Testis (tissue), 3 donors: Measurements from ENCODE around the gene C19orf85. TPM values are rescaled to one million over a fixed set of nuclear protein-coding genes. Genes with fewer than 3 reads are reported as not detected.

Experiments used
- DNase-seq: peaks from one replicate; pipeline ENCODE4 v3.0.0-alpha.2; 2019
- H3K27ac ChIP-seq, 2 donors: fragments of 200-600 bp; sonication (generic); one replicate each; pipeline ENCODE4 v1.5.1; 2019
- H3K27me3 ChIP-seq: fragments of 200-600 bp; sonication (generic); one replicate; pipeline ENCODE4 v1.5.1; 2019
- H3K36me3 ChIP-seq: fragments of 200-600 bp; sonication (generic); one replicate; pipeline ENCODE4 v1.5.1; 2017; ENCODE audit warnings: low read depth; ENCODE audit errors: missing control alignments
- H3K4me1 ChIP-seq: fragments of 200-600 bp; sonication (generic); one replicate; pipeline ENCODE4 v1.5.1; 2019
- H3K4me3 ChIP-seq, 2 donors: fragments of 200-600 bp; sonication (generic); one replicate each; pipeline ENCODE4 v1.5.1; 2017 to 2019
- H3K9me3 ChIP-seq: fragments of 200-600 bp; sonication (generic); one replicate; pipeline ENCODE4 v1.5.1; 2017
- POLR2A ChIP-seq: fragments of 450-650 bp; IDR thresholded peaks from one replicate; pipeline ENCODE4 v1.6.1; 2017; ENCODE audit warnings: antibody characterized with exemption, mild to moderate bottlenecking, moderate library complexity
- WGBS, 2 donors: methylation state at CpG; one replicate each; pipeline ENCODE4 v1.1.5; 2018; 5-methylcytosine and 5-hydroxymethylcytosine counted together
- intact Hi-C: fragments of 100-400 bp; cut with DNase I; formaldehyde crosslinking; loops from one replicate; pipeline ENCODE4 v1.15.1; 2023; ENCODE audit warnings: low total_unique reads
- polyA plus RNA-seq: library from polyadenylated mRNA; stranded (reverse); fragments of 350-450 nt; fragmentation: Illumina TruSeq; extraction: RNeasy Lipid Tissue Mini Kit (QIAGEN cat#74804); gene quantifications from one replicate; pipeline ENCODE4 v1.2.3, GENCODE V29; 2014; ENCODE audit warnings: low read depth, low replicate concordance; ENCODE audit not compliant: insufficient read depth
- total RNA-seq, 2 donors: library from RNA; depleted of rRNA; stranded (reverse); fragments of >200 nt; gene quantifications; one replicate each; pipeline ENCODE4 v1.2.3, GENCODE V29; 2016
- TF ChIP-seq, protein P1 (sequence below), 3 experiments: fragments of 450-650 bp in 2 of 3; fragments of 200-600 bp in 1 of 3; sonication (generic) in 1 of 3; IDR thresholded peaks; one replicate each; pipeline ENCODE4 v1.5.1; 2016 to 2019; ENCODE audit warnings: antibody characterized with exemption in 3 of 3, mild to moderate bottlenecking in 2 of 3, moderate library complexity in 1 of 3

C19orf85 gene
- total and polyA plus RNA-seq, 3 donors from 2014 or later, result not detected

DNA sequence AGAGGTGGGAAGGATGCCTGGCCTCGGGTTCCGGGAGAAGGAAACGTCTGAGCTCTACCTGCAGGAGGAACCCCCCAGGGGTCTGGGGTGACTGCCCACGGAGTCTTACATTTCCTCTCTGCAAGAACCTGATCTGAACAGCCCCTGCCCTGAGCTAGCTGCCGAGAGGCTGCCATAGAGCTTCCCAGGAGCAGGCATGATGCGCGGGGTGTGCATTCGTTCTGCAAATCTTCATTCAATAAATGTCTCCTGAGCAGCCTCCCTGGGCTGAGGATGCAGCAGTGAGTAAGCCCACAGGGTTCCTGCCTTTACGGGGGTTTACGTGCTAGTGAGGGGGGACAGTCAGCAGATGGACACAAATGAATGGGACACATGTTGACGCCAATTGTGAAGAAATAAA, 19.9 kb downstream of the C19orf85 start:
- TF ChIP-seq, protein P1, sequence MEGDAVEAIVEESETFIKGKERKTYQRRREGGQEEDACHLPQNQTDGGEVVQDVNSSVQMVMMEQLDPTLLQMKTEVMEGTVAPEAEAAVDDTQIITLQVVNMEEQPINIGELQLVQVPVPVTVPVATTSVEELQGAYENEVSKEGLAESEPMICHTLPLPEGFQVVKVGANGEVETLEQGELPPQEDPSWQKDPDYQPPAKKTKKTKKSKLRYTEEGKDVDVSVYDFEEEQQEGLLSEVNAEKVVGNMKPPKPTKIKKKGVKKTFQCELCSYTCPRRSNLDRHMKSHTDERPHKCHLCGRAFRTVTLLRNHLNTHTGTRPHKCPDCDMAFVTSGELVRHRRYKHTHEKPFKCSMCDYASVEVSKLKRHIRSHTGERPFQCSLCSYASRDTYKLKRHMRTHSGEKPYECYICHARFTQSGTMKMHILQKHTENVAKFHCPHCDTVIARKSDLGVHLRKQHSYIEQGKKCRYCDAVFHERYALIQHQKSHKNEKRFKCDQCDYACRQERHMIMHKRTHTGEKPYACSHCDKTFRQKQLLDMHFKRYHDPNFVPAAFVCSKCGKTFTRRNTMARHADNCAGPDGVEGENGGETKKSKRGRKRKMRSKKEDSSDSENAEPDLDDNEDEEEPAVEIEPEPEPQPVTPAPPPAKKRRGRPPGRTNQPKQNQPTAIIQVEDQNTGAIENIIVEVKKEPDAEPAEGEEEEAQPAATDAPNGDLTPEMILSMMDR (IDR thresholded peaks at IDR 0.05), result no peak
- TF ChIP-seq POLR2A, result no peak
- intact Hi-C loops, result no loop called here
- H3K27me3 ChIP-seq, result no peaks in the 10 kb centered on the region

DNA sequence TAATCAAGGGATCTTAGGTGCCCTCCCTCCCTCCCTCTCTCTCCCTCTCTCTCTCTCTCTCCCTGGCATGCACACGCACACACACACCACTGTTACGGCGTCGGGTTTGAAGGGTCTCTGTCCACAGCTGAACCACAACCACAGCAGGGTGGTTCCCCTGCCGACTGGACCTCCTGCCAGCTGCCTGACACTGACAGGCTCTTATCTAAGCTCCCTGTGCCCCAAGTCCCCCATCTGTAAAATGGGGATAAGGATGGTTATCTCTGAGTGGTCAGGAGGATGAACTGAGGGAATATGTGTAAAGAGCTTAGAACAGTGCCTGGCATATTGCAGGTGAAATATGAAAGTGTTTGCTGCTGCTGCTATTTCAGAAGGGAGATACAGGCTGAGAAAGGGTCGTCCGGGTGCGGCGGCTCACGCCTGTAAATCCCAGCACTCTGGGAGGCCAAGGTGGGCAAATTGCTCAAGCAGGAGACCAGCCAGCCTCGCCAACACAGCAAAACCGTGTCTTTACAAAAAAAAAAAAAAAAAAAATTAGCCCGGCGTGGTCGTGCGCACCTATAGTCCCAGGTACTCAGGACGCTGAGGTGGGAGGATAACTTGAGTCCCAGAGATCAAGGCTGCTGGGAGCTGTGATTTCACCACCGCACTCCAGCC, 20.6 kb downstream of the C19orf85 start:
- intact Hi-C loops, result no loop called here
- H3K36me3 ChIP-seq, result no peaks in the 10 kb centered on the region
- H3K4me3 ChIP-seq, result no peak overlapping the region
- WGBS, 2 donors, result 20 to 22% methylated on average over 18 of the region's 18 CpGs
- no peaks in the 10 kb centered on the region for H3K9me3 ChIP-seq
- no peak for TF ChIP-seq POLR2A
- TF ChIP-seq, protein P1 (IDR thresholded peaks at IDR 0.05), result no peak
- H3K27me3 ChIP-seq, result no peaks in the 10 kb centered on the region
- DNase-seq, result no peak
- no peak overlapping the region for H3K27ac ChIP-seq
- no peaks in the 10 kb centered on the region for H3K4me1 ChIP-seq

More for the DNA sequence above, 19.9 kb downstream of the C19orf85 start:
- no peaks in the 10 kb centered on the region for H3K9me3 ChIP-seq
- no peak overlapping the region for H3K4me3 ChIP-seq
- WGBS, 2 donors, result 36 to 37% methylated on average over 11 of the region's 11 CpGs
- DNase-seq, result no peak
- no peaks in the 10 kb centered on the region for H3K4me1 ChIP-seq
- H3K36me3 ChIP-seq, result no peaks in the 10 kb centered on the region
- H3K27ac ChIP-seq, result no peak overlapping the region

DNA sequence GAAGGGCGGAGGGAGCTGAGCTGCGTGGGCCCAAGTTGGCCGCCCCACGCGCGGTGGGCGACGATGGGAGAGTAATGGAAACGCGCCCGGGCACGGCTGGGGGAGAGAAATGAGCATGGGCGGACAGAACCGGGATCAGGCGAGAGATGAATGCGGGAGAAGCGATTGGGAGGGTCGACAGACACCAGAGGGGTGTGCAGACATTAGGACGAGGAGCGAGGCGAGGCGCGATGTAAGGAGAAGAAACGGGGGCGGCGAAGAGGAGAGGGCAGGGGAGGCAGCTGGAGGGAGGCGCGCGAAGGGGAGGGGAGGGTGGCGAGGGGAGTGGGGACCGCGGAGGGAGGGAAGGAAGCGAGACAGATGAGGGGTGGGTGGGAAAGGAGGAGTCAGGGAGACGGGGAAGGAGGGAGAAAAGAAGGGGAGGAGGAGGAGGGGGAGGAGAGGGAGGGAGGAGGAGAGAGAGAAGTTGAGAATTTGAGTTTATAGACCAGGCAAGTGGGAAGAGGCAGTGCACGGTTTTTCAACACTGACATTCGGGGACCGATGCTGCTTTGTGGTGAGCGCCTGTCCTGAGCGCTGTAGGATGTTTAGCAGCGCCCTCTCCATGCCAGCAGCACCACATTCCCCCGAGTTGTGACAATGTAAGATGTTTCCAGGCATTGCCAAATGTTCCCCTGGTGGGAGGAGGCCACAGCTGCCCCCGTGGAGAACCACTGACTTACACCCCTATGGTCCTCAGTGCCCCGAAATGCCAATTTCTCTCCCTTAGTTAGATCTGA, 21.3 kb downstream of the C19orf85 start, which contains the start of gene SHISA7:
SHISA7 (minus strand) TSS at position 256 of the 779 bp plus-strand sequence. CDS start 437 bp downstream, outside the sequence.
- WGBS, 2 donors, result 1 to 2% methylated on average over 43 of the region's 43 CpGs
- no peaks in the 10 kb centered on the region for H3K4me1 ChIP-seq

DNA sequence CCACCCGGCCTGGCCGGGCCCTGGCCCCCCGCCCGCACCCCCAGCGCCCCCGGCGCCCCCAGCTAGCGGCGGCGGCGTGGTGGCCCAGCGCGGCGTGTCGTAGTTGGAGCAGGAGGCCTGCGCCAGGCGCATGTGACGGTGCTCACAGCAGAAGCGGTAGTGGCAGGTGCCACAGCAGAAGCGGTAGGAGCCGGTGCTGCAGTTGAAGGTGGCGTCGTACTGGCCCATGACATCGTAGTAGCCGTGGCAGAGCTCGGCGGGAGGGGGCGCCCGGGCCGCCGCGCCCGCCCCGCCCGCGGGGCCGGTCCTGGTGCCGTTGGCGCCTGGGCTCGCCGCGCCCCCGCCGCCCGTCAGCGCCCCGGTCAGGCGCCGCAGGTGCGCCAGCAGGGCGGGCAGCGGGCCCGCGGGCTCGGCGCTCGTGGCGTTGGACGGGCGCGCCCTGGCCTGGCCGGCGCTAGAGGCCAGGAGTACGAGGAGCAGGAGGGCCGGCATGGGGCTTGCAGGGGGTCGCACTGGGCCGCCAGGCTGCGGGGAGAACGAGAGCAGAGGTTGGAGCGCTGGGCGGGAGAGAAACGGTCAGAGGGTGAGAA, 22.1 kb downstream of the C19orf85 start:
- Histone ChIP-seq H3K36me3 (no peaks in the 10 kb centered on the region), H3K9me3 (no peaks in the 10 kb centered on the region), H3K27ac (no peak overlapping the region), H3K4me1 (no peaks in the 10 kb centered on the region), H3K4me3 (no peak overlapping the region), H3K27me3 (no peaks in the 10 kb centered on the region)
- 0 to 1% methylated on average over 2 to 58 of the region's 72 CpGs for WGBS, 2 donors
- intact Hi-C loops, result no loop called here
- DNase-seq, result no peak
- TF ChIP-seq POLR2A, result no peak
- TF ChIP-seq, protein P1 (IDR thresholded peaks at IDR 0.05), result no peak

More for the DNA sequence above, 21.3 kb downstream of the C19orf85 start, which contains the start of gene SHISA7:
- Histone ChIP-seq H3K4me3 (no peak within 1 kb of the TSS), H3K27me3 (no peaks in the 10 kb centered on the region), H3K36me3 (no peaks in the 10 kb centered on the region), H3K9me3 (no peaks in the 10 kb centered on the region), H3K27ac (no peak within 1 kb of the TSS)
- no peak for DNase-seq
- no peak for TF ChIP-seq POLR2A
- TF ChIP-seq, protein P1 (IDR thresholded peaks at IDR 0.05), result no peak
- intact Hi-C loops, result no loop called here
